T-helper 2 cell treated with Interferon-gamma antibody and Interleukin-4, amounts not matched to agents 5 μg/mL and 100 μg/mL, for 36 hours (primary cell): ENCODE measurements around the gene CTNNA3.
A peak's percentile ranks its signal among the peaks of the same experiment; 100 is the strongest.

ENCODE experiments used
- DNase-seq: peaks from one replicate; pipeline ENCODE4 v3.0.0; 2021; ENCODE audit warnings: low spot score
- H3K27ac Mint-ChIP-seq: one replicate; pipeline ENCODE4 v1.8.0; 2021; ENCODE audit warnings: mild to moderate bottlenecking, mixed read lengths
- H3K27me3 Mint-ChIP-seq: one replicate; pipeline ENCODE4 v1.8.0; 2021; ENCODE audit warnings: low read depth, mixed read lengths
- H3K36me3 Mint-ChIP-seq: one replicate; pipeline ENCODE4 v1.8.0; 2021; ENCODE audit warnings: low read depth, mixed read lengths
- H3K4me1 Mint-ChIP-seq: one replicate; pipeline ENCODE4 v1.8.0; 2021; ENCODE audit warnings: low read depth, mixed read lengths
- H3K4me3 Mint-ChIP-seq: one replicate; pipeline ENCODE4 v1.8.0; 2022; ENCODE audit warnings: mild to moderate bottlenecking, moderate library complexity, mixed read lengths
- H3K9me3 Mint-ChIP-seq: one replicate; pipeline ENCODE4 v1.8.0; 2021; ENCODE audit warnings: mixed read lengths

The CTNNA3 gene

DNA sequence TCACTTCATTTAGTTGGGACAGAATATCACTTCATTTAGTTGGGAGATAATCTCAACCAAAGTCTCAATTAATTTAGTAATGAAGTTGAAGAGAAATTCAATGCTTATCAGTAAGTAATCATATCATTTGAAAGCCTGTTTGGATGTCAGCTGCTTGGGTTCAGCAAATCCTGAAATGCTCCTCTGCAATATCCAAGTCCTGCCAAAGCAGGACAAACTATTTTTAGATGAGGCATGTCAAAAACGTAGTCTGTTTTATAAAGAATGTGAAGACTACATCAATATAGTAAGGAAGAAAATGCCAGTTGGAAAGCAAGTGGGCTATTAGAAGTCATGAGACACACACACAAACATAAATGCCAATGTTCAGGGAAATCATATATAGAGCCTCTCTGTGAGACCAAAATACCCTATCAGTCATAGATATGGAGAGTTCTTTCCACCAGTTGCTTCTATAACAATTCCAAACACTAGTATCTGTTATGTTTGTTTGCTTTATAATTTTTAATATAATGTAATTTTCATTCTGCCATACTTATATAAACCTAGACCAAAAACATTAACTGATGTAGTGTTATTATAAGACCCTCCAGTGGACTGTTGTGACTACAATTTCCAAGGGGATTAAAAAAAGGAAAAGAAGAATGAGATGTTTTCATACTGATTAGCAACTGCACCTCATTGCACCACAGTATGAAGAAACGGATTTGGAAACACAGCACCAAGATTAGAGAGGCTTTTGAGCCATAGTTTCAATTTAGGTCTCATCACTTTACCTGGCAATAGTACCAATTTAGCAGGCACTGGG, 609.5 kb downstream of the CTNNA3 start:
- Mint-ChIP-seq H3K4me3 (no peak overlapping the region), H3K36me3 (no peaks in the 10 kb centered on the region), H3K27me3 (no peaks in the 10 kb centered on the region), H3K4me1 (no peaks in the 10 kb centered on the region), H3K9me3 (no peaks in the 10 kb centered on the region), H3K27ac (no peak overlapping the region)
- DNase-seq: no peak

DNA sequence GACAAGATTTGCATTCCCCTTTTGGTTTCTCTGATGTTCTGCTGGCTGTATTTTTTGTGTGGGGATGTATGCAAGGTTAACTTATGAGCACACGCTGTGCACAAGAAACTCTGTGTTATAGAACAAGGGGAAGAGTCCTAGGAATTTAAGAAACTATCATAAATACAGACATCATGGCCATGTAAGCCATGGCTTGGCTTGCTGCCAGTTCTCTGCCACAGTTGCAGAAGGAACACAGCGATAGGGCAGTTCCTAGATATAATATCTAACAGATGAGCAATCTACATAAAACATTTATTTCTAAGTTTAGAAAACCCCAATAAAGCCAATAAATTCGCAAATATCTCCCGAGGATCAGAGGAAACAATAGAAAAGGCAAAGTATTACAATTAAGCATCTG, 616.9 kb downstream of the CTNNA3 start:
- Mint-ChIP-seq H3K27me3 (no peaks in the 10 kb centered on the region), H3K4me3 (no peak overlapping the region), H3K4me1 (no peaks in the 10 kb centered on the region), H3K36me3 (no peaks in the 10 kb centered on the region), H3K27ac (no peak overlapping the region), H3K9me3 (no peaks in the 10 kb centered on the region)
- DNase-seq: no peak

DNA sequence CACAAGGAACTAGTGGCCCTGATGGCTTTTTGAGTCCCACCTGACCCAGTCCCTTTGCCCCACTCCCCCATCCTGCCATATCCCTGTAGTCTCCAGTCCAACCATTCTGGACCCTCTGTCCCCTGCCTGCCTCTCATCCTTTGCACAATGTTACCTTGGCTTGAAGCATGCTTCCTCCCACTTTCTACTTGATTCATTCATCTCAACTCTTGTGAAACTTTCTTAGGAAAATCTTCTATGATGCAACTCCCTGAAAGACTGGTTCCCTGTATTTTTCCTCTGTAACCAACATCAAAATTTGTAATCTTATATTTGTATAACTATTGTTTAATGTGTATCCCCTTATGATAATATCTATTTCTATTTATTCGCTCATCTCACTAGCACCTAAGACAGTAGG, 618.6 kb downstream of the CTNNA3 start:
- Mint-ChIP-seq H3K4me3 (no peak overlapping the region), H3K27me3 (no peaks in the 10 kb centered on the region), H3K36me3 (no peaks in the 10 kb centered on the region), H3K9me3 (no peaks in the 10 kb centered on the region), H3K4me1 (no peaks in the 10 kb centered on the region), H3K27ac (no peak overlapping the region)
- DNase-seq: no peak

DNA sequence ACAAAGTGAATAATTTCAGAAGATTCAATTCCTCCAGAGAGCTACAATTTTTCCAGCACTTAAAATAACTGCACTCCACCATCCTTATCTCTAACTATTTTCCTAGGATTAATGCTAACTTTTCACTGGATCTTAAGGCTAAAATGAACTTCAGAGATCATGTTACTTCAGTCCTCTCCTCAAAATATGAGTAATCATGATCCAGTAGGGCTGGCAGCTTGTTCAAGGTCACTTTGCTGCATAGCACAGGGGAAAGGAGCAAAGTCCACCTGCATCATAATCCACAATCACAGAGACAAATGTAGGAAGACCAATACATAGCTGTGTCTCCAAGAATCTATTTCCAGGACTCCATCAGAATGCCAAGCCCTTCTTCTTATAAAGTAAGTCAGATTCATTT, 619.9 kb downstream of the CTNNA3 start:
- Mint-ChIP-seq H3K36me3 (no peaks in the 10 kb centered on the region), H3K4me3 (no peak overlapping the region), H3K27me3 (no peaks in the 10 kb centered on the region), H3K27ac (no peak overlapping the region), H3K9me3 (no peaks in the 10 kb centered on the region), H3K4me1 (no peaks in the 10 kb centered on the region)
- no peak for DNase-seq

DNA sequence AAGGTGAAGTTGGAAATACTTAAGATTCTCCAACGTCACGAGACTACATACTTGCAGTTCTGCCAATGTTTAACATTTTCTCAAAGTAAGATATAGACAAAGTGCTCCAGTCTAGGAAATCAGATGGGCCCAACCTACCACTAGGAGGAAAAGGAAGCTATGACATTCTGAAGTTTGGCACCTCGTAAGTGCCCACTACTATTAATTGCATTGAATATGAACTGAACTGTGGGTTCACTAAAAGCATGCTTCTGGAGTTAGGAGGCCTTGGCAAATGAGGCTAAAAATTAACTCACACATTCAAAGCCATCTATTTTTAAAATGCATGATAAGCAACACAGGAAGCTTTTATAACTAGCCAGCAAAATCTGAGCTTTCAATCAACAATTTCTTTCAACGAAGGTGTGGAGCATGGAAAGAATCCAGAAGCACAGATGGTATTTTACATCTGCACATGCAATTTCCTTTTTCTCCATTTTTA, 620.5 kb downstream of the CTNNA3 start:
- H3K4me3 Mint-ChIP-seq: no peak overlapping the region
- no peaks in the 10 kb centered on the region for H3K27me3 Mint-ChIP-seq
- no peak overlapping the region for H3K27ac Mint-ChIP-seq
- no peak for DNase-seq
- H3K9me3 Mint-ChIP-seq: no peaks in the 10 kb centered on the region
- no peaks in the 10 kb centered on the region for H3K36me3 Mint-ChIP-seq
- no peaks in the 10 kb centered on the region for H3K4me1 Mint-ChIP-seq

DNA sequence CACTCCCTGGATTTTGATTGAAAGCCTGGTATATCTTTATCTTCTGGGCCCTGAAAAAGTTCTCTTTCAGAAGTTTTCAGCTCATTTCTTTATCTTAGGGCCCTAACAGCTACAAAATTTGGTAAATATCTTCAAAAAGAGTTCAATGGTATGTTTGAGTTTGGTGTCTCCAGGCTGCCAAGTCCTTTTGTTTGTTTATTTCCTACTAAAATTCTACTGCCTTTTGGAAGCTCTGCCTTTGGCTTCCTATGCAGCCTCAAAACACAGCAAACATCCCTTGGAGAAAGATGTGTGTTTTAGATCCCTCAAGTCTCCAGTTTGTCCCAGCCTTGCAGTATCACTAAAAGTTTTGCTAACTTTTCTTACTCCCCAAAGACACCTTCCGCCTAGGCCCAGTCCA, 623.3 kb downstream of the CTNNA3 start:
- Mint-ChIP-seq H3K9me3 (no peaks in the 10 kb centered on the region), H3K4me3 (no peak overlapping the region), H3K27ac (no peak overlapping the region), H3K36me3 (no peaks in the 10 kb centered on the region), H3K27me3 (no peaks in the 10 kb centered on the region), H3K4me1 (no peaks in the 10 kb centered on the region)
- DNase-seq: no peak

DNA sequence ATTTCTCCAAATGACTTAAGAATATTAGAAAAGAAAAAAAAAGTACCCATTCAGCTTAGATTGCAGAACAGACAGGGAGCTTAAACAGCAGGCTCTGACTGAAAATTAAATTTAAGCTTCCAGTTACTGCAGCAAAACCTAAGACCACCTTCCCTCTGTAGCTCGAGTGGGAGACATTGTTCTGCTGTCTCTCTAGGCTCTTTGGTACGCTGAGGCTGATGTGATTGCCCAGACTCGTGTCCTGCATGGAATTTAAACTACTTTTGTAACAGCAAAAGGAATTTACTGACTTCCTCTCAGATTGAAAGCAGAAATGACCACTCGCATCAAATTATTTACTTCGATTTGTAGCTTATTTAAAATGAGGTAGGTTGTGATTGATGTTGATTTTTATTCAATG, 645.6 kb downstream of the CTNNA3 start:
- H3K9me3 Mint-ChIP-seq: no peaks in the 10 kb centered on the region
- DNase-seq: no peak
- no peaks in the 10 kb centered on the region for H3K4me1 Mint-ChIP-seq
- H3K4me3 Mint-ChIP-seq: no peak overlapping the region
- no peak overlapping the region for H3K27ac Mint-ChIP-seq
- no peaks in the 10 kb centered on the region for H3K27me3 Mint-ChIP-seq
- H3K36me3 Mint-ChIP-seq: no peaks in the 10 kb centered on the region

DNA sequence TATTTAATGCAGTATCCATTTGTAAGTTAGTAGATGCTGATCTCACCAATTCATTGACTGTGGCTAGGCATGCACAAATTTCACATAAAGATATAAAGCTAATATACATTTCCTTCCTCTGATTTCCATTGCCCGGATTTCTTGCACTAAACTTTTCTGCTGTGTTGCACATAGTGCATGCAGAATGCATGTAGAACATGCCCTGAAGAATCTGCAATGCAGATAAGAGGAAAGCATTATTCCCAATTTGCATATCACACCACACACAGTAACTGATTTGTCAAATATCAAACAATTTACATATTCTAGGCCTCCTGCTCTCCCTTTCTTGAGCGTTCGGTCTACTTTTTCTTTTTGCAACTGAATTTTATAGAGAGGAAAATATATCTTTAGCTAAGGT, 646.0 kb downstream of the CTNNA3 start:
- H3K9me3 Mint-ChIP-seq: no peaks in the 10 kb centered on the region
- no peaks in the 10 kb centered on the region for H3K27me3 Mint-ChIP-seq
- no peaks in the 10 kb centered on the region for H3K36me3 Mint-ChIP-seq
- H3K27ac Mint-ChIP-seq: no peak overlapping the region
- H3K4me1 Mint-ChIP-seq: no peaks in the 10 kb centered on the region
- no peak for DNase-seq
- H3K4me3 Mint-ChIP-seq: no peak overlapping the region

DNA sequence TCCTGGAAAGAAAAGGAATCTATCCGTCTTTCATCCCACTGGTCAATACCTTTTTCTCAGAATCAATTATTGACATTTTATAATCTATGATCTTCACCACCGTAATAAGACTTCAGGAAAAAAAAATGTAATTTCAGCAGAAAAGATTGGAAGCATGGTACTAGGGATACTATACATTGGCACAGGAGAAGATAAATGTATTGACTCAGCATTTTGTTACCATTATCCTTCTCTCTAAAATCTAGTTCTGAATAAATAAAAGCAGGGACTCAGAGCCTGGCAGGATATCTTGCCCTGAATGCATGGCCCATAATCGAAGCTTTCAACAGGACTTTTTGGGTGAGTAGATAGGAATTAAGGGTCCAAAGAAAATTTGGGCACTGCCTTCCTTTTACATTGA, 649.5 kb downstream of the CTNNA3 start:
- Mint-ChIP-seq H3K4me3 (no peak overlapping the region), H3K9me3 (no peaks in the 10 kb centered on the region), H3K4me1 (no peaks in the 10 kb centered on the region), H3K36me3 (no peaks in the 10 kb centered on the region), H3K27ac (no peak overlapping the region), H3K27me3 (no peaks in the 10 kb centered on the region)
- DNase-seq: no peak

DNA sequence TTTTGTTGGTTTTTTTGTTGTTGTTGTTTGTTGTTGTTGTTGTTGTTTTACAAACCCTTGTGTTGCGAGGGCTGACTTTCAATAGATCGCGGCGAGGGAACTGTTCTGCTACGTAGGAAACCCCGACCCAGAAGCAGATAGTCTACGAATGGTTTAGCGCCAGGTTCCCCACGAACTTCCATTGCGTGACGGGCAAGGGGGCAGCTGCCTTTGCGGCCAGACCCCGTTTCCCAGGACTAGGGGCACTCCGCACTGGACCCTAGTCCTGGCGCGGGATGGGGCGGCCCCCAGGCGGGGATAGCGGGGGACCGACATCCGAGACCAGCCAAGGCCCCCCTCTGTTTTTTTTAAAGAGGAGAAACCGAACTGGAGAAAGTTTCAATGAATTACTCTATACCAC, 650.6 kb downstream of the CTNNA3 start:
- Mint-ChIP-seq H3K27me3 (no peaks in the 10 kb centered on the region), H3K27ac (no peak overlapping the region), H3K36me3 (no peaks in the 10 kb centered on the region), H3K4me3 (no peak overlapping the region), H3K4me1 (no peaks in the 10 kb centered on the region), H3K9me3 (no peaks in the 10 kb centered on the region)
- no peak for DNase-seq

DNA sequence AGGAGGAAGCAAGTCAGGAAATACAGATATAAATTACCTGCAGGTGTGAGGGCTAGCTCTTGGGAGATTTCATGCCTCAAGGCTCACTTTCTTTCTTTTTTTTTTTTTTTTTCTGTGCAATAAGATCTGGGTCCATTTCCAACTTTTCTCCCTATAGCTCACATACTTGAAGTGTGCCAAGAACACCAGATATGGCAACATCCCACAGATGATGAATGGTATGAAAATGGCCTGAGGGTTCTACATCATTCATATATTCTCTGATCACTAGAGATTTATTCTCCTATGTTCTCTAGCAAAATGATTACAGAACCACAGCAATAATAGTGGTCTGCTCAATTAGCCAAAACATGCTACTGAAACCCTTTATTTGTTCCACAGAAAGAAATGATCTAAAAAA, 653.0 kb downstream of the CTNNA3 start:
- no peak for DNase-seq
- H3K27me3 Mint-ChIP-seq: no peaks in the 10 kb centered on the region
- H3K4me3 Mint-ChIP-seq: no peak overlapping the region
- H3K4me1 Mint-ChIP-seq: no peaks in the 10 kb centered on the region
- H3K9me3 Mint-ChIP-seq: no peaks in the 10 kb centered on the region
- no peak overlapping the region for H3K27ac Mint-ChIP-seq
- no peaks in the 10 kb centered on the region for H3K36me3 Mint-ChIP-seq

DNA sequence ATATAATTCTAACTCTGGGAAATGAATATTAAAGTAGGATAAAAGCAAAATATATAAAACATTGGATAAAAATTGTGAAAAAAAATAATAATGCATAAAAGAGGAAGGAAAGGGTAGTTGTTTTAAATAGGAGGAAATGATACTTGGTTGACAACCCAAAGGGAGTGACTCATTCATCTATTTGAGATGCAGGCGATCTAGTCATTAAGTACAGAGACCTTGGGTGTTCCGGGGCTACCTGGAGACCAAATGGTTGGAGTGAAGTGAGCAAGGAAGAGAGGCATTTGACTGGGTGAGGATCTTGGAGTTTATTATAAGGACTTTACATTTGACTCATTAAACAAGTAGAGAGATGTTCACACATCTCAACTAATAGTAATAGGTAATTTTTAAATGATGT, 659.2 kb downstream of the CTNNA3 start:
- H3K4me1 Mint-ChIP-seq: no peaks in the 10 kb centered on the region
- H3K27me3 Mint-ChIP-seq: no peaks in the 10 kb centered on the region
- no peak overlapping the region for H3K4me3 Mint-ChIP-seq
- no peaks in the 10 kb centered on the region for H3K9me3 Mint-ChIP-seq
- H3K27ac Mint-ChIP-seq: no peak overlapping the region
- no peaks in the 10 kb centered on the region for H3K36me3 Mint-ChIP-seq
- DNase-seq: no peak

DNA sequence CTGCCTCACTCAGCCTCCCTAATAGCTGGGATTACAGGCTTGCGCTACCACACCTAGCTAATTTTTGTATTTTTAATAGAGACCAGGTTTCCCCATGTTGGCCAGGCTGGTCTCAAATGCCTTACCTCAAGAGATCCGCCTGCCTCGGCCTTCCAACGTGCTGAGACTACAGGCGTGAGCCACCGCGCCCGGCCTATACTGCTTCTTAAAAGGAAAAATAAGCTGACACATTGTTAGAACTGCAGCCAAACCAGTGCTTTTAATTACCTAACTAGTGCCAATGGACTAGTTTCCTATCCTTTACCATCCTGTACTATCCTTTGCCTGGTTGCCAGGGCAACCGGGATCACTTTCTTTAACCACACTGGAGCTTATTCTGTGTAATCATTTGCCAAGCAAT, 662.1 kb downstream of the CTNNA3 start:
- H3K27ac Mint-ChIP-seq: no peak overlapping the region
- H3K9me3 Mint-ChIP-seq: no peaks in the 10 kb centered on the region
- no peak for DNase-seq
- H3K36me3 Mint-ChIP-seq: no peaks in the 10 kb centered on the region
- H3K4me1 Mint-ChIP-seq: no peaks in the 10 kb centered on the region
- no peaks in the 10 kb centered on the region for H3K27me3 Mint-ChIP-seq
- no peak overlapping the region for H3K4me3 Mint-ChIP-seq

DNA sequence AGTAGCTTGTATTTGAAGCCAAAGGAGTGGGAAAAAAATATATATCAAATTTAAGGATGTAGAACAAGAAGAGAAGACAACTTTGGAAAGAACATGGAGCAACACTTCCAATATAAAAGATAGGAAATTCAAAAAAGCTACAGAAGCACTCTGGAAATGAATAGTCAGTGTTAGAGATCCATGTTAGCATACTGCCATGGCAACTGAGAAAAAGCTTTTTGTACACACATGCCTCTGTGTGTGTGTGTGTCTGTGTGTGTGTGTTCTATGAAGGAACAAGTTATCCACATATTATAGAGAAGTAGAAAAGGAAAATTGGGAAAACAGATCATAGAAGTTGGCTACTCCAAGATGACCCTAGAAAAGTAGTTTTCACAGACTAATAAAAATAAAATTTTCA, 673.9 kb downstream of the CTNNA3 start:
- no peak for DNase-seq
- H3K27ac Mint-ChIP-seq: no peak overlapping the region
- H3K9me3 Mint-ChIP-seq: peaks cover 4% of the 10 kb centered on the region
- peaks cover 8% of the 10 kb centered on the region for H3K4me1 Mint-ChIP-seq
- no peaks in the 10 kb centered on the region for H3K27me3 Mint-ChIP-seq
- no peaks in the 10 kb centered on the region for H3K36me3 Mint-ChIP-seq
- H3K4me3 Mint-ChIP-seq: no peak overlapping the region

DNA sequence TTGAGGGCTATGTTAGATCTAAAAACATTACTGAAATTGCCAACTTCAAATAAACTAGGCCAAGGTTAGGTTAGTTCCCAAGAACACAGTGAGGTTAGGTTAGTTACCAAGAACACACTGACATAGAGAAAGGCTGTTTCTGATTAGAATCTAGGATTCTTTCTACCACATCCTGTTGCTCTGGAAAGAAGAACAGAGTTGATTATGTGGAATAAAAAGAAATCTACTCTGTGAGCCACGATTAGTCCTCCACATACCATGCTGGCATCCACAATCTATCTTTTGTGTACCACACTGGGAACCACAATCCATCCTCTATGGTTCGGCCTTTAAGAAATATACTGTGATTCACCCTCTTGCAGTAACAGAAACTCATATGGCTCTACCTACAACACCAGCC, 678.8 kb downstream of the CTNNA3 start:
- Mint-ChIP-seq H3K4me1 (peaks cover 18% of the 10 kb centered on the region), H3K9me3 (peaks cover 8% of the 10 kb centered on the region), H3K27me3 (no peaks in the 10 kb centered on the region), H3K27ac (no peak overlapping the region), H3K36me3 (no peaks in the 10 kb centered on the region), H3K4me3 (no peak overlapping the region)
- peak; percentile 41 for DNase-seq
